ENCODE data around the gene LMX1A.

Gene LMX1A

DNA sequence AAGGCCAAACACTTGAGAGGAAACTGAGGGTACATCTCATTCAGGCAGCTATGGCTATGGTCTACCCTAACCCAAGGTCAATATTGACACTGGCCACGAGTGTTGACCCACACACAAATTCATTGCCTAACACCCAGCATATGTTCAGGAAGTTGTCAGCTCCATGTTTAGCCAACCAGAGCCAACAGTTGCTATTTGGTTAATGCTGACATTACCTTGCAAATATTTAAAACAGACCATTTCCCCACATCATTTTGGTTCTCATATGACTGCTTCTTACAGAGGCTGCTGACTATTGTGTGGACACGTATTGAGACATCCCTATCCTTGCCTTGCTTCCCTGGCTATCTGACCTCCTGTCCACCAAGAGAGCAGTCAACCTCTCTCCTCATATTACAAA lies 97.3 kb downstream of the LMX1A start:
- DNase-seq = no peak

DNA sequence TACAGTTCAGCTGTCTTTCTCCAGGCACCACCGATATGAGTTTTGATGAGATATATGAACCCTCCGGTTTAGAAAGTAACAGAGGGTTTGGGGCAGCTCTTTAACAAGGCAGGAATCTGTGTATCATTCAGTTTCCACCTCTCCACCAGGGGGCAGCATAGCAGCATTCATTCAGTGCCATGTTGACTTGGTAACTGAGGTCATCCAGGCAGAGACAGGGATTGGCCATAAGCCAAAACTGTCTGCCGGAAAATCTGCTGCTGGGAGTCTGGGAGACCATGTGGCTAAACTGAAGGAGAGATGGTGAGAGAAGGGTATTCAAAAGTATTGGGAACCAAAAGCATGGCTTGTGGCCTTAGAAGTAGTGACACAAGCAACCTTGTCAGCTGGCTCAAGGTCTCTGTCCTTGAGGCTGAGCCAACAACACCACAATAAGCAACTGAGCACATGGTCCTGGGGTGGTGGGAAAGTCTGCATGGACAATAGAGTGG lies 98.5 kb downstream of the LMX1A start:
- peak in 3 of 5 donors; percentile 3 to 24 (median 4) for DNase-seq

DNA sequence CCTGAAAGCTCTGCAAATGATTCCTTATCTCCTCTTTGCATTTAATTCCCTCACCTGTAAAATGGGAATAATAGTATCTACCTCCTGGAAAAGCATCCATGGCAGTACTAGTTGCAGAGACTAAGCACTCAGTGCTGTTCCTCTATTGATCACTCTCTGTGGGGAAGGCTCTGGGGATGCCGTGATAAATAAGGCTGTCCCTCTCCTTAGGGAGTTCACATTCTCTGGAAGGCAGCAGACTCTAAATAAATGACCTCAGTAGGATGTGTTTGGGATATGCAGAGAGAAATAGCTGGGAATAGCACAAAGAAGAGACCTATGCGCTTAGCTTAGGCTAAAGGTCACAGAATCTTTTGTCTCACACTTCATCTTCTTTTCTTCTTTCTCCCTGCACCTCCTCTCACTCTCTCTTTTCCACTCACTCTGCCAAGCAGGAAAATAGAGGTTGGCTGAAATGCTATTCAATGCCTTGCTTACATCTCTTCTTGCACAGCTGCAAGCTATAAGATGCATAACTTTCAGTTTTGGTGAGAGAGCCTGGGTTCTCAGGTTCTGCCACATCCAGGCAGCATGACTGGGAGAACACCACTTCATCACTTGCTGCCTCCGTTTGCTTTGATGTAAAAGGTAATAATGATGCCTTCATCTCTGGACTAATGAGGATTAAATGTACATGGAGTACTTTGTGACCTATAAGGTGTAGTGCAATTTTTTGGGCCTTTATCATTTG lies 101.5 kb downstream of the LMX1A start:
- no peak for DNase-seq

DNA sequence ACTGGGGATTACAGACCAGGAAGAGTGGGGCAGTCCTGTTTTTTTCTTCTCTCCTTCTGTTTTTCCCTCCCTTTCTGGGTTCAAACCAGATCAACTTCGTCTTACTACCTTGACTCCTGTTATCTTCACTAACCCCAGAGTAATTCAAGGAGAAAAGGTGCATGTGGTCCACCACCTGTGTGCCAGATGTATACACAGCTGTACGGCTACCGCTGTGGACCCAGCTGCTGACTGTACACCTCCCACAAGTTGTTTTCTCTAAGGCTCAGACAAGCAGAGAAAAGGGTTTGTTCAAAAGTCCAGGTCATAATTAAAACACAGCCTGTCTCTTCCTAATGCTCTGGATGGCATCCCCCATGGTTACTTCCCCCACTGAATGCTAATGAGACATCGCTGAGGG lies 102.1 kb downstream of the LMX1A start:
- DNase-seq = no peak

DNA sequence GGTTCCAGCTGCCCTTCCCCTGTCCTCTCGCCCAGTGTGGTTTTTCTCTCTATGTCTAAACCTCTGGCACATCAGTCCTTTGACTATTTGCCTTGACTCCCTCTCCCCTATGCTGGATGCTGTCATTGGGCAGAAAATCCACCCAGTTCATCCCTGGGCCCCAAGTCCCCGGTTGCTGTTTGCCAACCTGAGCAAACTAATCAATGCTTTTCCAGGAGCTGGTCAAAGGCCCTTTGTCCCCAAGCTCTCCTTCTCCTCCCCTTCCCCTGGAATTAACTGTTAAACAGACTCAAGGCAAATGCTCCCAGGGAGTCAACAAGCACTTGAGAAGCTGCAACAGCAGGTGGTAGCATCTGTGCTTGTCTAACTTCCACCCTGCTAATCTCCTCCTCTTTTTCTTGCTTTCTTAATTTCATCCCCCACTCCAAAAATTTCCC lies 102.7 kb downstream of the LMX1A start:
- no peak for DNase-seq

DNA sequence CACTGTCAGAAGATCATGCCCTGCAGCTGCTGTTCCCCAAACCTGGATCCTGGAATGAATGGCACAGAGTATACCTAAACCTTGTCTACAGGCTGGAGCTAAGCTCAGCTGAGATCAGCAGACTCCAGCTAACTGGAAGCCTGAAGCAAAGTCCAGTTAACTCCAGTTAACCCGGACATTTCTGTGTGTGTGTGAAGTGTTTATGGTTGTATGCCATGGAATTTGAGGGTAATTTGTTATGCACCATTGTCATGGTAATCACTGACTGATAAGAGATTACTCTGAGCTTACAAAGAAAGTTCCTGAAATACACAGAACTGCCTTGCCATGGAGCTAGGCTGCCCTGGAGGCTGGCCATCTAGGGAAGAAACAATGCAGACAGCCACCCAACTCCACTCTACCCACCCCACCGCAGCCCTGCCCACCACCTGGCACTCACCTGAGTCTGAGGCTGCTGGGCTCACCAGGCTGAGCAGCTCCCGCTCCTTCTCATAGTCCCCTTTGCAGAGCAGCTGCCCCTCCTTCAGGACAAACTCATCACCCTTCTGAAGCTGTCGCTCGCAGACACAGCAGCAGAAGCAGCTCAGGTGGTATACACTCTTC lies 107.4 kb downstream of the LMX1A start:
- no peak for DNase-seq

DNA sequence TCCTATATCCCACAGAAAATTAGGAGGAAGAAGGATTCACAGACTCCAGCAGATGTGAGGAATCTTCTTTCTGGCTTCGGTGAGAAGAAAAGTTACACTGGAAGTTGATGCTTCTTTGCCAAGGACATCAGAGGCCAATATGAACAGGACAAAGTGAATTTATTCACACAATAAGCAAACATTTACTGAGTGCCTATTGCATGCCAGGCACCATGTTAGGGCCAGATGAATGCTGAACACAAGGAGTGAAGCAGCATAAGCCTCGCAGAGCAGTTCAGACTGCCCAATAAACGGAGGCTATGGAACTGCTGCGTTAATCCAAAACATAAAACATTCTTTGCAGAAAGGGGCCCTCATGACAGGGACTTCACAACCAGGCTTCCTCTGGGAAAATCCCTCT lies 114.6 kb downstream of the LMX1A start:
- DNase-seq = no peak

DNA sequence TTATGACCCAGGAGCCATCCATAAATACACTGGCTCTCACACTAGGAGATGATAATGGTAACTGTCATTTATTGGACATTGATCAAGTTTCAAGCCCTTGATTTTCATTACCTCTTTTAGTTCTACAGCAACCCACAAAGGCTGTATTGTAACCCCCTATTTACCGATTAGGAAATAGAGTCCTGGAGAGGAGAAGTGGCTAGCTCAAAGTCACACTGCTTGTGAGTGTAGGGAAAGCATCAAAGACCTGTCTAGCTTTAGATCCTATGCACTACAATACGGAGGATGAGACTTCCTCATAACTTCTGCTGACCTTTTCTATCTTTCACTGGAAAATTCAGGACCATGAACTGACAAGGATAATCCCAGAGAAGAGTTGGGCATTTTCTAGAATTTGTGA lies 115.2 kb downstream of the LMX1A start:
- DNase-seq = no peak

DNA sequence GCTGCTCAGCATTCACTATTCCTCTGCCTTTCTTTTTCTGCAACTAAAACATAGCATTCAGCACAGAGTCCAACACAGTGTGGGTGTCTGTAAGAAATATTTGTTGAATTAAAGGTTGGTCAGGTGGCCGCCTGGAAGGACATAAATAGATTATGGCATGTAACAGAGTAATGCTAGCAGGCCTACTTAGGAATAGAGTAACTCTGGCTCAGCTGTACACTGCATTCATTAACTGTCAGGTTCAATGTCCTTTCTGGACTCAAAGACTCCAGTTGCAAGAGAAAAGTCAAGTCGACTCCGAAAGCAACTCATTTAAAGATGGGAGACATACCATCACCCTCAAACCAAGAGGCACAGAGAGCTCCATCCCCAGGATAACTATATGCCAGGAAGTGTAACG lies 116.0 kb downstream of the LMX1A start:
- DNase-seq = no peak

DNA sequence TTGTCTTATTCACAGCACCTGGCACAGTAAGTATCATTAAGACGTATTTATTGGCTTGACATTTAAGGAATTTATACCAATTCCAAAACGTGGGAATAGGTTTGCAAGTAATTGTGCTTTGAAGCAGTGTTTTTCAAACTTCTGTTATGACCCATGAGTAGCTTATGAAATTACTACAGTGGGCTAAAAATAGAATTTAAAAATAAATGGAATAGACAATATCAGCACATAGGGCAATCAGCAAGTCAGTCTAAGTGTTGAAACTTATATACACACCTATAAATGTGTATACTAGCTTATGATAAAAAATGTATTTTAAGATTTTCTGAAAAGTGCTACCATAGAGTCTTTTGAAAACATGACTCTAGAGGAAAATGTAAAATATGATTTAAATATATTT lies 116.6 kb downstream of the LMX1A start:
- no peak for DNase-seq

DNA sequence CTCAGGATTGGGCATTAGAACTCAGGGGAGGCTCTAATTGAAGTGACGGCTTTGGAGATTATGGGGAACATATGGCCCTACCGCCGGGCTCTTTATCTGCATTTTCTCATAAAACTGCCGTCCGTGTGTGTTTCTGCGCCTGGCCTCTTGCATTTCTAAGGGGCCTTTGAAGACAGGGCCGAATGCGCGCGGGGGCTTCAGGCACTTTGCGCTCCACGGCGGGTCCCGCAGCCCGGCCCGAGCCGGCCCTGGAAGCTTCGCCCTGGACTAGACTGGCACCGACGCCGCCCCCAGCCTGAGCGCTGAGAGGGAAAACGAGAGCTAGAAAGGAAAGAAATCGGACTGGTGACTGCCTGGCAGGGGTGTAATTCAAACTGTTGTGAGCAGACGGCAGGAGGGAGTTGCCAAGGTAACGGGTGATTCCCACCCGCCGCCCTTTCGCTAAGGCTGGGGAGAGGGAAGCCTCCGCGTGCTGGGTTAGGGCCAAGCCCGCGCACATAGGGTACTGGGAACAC lies 120.7 kb downstream of the LMX1A start:
- DNase-seq = no peak

DNA sequence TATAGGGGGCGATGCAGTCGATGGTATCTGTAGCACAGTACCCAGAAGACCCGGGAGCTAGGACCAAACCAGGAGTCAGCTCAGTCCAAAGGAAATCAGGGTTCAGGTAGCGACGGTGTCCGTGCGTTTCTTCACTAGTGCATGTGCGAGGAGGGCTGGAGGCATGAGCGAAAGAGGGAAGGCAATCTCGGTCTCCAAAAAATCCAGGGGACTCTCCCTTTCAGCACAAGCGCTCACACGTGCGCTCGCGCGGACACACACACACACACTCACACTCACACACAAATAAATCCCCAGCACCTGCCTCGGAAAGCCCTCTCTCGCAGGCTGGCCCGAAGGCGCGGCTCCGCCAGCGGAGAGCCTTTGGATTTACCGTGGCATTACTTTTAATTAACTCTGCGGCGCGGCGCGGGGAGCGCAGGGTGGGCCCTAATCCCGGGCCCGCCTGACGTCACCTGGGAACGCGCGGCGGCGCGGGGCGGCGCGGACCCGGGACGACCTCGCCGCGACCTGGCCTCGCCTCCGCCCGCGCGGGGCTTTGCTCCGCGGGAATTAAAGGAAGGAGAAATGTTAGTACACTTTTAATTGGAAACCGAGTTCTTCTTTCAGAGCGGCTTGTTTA lies 121.2 kb downstream of the LMX1A start:
- DNase-seq = no peak

DNA sequence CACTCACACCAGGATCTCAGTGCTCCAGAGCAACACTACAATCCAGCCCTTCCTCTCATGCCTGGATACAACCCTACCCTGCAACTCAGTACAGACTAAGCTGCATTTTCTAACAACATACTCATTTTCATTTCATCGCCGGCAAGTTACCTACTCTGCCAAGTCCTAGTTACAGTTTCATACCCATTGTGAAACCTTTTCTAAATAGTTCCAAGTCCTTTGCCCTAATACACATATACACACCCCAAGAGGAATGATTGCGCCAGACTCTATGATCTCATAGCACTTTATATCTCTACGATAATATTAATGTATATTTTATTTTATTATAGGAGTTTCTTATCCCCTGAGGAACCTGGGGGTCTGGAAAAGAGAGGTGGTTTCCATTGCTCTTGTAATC lies 122.4 kb downstream of the LMX1A start:
- no peak for DNase-seq

DNA sequence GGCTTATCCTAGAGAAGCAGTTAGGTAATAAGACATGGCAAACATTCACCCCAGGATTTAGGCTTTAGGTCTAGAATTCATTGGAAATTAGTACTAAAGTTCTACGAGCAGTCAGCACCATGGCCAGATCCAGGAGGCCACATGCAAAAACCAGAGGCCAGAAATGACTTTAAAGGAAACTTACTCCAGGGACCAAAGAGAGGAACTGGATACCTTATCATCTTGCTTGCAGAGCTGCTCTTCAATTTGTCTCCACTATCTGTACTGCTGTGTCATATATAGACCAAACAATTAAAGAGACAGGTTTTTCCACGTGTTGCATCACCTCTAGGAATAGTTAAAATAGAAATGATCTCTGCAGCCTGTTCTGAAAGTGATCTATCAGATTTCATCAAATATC lies 127.8 kb downstream of the LMX1A start:
- DNase-seq = no peak

DNA sequence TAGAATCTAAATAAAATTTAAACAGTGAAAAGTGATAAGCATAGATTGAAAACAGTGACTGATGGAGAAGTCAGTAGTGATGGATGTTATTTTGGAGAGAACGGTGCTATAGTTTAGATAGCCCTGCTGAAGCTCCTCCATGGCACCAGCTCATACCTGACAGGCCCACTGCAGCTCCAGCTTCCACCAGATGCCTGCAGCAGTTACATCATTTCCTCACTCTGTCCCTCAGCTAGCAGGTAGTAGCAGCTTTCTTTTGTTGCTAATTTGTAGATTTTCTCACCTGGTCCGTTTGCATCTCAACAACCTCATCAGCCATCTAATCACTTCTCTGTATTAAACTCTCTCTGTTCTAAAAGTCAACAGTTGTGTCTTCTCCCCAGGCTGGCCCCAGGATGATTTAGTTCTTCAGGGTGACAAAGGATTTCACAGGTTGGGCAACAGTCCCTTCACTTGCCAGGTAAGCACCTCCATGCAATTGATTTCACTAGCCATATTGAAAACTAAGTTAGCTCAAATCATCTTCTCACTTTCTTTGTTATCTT lies 128.3 kb downstream of the LMX1A start:
- no peak for DNase-seq

DNA sequence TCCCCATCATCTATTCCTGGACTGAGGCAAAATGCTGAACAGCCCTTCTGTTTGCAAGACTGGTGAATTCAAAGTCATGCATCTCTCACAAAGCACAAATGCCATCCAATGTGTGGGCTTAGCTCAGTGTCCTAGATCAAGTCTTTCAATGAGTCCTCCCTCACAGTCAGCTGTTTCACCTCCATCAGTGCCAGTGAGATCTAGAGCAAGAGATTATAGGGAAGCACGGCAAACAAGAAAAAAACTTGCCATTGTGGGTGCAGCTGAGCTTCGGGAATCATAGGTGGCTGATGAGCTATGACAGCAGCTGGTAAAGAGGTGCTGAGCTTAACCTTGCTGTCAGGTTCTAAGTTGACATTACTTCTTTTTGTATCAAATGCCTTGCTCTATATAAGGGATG lies 130.2 kb downstream of the LMX1A start:
- DNase-seq = no peak

DNA sequence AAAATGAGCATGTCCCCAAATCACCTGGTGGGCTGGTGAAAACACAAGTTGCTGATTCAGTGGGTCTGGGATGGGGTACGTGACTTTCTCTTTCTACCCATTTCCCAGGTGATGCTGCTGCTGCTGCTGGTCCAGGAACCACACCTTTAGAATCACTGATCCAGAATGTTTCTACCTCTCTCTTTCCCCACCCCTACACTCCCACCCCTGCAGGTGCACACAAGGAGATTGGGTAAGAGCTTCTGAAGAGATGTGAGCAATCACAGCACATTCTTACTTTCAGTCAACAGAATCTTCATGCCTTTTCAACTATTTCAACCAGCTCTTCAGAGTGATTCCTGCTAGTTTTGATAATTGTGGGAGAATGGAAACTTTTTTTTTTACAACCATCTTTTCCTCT lies 130.9 kb downstream of the LMX1A start:
- DNase-seq = no peak

DNA sequence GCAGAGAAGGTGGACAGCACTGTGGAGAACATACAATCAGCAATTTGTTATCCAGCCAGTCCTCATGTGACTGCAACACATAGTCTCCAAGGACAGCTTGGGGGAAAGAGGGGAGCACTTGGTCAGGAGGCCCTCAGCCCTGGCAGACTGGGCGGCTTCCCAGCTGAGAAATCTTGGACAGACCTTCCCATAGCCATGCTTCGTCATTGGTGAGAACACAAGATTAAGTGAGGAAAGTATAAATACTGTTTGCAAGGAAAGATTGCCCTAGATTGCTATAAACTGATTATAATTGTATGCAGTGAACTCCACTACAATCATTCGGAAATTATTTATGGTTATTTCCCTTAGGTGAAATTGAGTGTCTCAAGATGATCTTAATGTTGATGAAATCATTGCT lies 131.5 kb downstream of the LMX1A start:
- DNase-seq = no peak

DNA sequence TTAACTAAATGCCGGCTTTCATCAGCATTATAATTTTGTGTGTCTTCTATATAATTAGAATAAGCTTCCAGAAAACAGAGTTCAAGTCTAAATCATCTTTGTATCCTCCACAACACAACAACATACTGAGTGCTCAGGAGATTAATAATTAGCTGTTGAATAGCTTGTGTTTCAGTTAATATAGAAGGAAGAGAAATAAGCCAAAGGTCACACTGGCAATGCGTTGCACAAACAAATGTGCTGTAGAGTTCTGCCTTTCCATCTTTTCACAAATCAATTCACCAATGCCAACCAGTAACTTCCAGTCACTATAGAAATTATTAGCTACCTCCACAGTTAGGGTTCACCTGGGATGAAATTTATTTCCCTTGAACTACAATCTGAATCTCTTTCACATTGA lies 132.0 kb downstream of the LMX1A start:
- DNase-seq = no peak

DNA sequence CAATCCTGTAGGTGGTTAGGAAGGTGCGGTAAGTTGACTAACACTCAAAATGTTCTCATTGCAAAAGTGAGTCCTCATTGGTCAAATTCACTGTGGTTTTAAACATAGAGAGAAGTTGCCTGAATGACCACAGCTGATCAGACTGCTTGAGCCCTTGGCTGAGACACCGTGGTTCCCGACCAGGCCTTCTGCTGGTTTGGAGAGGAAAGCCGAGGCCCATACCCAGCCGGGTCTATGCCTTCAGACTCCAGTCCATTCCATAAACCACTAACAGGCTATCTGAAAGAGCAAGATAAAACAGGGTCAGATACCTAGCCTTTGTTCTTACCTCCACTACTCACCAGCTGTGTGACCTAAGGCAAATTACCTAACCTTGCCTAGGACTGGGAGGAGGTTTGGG lies 133.9 kb downstream of the LMX1A start:
- DNase-seq = no peak

DNA sequence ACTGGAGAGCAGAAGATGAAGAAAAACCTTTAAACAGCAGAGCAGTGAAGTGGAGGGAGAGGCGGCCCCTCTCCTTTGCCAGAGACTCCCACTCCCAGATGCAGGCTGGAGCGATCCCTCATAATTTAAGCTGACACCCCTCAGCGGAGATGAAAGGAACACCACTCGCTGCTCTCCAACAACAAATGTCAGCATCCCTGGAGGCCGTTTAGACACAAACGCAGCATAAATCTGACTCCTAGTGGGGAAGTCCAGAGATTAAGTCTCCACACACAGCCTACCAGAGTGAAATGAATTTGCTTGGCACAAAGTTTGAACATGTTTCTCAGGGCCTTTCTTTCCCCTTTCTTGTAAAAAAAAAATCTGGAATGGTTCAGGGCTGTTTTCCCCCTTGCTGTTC lies 137.8 kb downstream of the LMX1A start:
- no peak for DNase-seq

DNA sequence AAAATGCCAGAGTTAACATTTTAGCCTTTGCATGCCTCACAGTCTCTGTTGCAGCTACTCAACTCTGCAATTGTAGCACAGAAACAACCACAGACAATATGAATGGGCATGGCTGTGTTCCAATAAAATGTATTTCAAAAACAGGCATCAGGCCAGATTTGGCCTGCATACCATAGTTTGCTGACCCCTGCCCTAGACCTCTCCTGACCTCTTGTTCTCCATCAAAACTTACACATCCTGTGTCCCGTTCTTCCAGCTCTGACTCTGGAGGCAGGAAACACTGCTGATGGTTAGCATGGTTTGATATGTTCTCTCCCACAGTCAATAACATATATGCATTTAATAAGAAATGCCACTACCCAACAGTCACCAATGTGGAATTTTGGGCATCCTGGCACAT lies 138.6 kb downstream of the LMX1A start:
- DNase-seq = no peak

DNA sequence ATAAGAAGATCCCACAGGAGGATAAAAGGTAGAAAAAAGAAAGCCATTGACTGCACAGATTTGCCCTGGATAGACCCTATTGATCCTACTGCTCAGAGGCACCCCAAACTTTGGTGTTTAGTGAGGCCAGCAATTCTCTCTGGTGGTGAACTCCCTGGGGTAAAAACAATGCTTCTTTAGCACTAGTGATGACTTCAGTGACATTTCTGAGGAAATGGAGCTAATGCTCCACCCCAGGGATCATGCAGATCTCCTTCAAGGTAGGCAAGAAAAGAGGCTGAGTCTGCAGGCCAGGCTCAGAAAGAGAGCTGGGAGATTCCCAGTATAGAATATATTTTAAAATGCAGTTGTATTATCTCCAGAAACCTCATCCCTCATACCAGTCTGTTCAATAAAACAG lies 140.3 kb downstream of the LMX1A start:
- no peak for DNase-seq

DNA sequence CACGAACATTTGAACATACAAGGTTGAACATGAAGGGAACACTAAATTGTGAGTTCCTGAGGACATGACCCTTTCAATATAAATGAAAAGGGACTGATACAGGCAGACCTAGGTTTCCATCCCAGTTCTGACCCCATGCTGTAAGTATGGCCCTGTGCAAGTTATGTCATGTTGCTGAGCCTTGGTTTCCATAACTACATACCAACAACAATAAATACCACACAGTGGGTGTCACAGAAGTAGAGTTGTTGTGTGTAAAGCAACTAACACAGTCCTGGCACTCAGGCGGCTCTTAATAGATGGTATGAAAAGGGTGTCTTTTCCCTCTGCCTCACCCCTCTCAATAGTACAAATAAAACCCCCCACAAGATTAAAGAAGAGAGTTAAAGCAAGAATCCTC lies 140.8 kb downstream of the LMX1A start:
- DNase-seq = no peak
